GM20000 (cell line): ENCODE measurements around the gene MICAL3.

ENCODE experiments used
- DNase-seq: peaks from one replicate; pipeline ENCODE4 v3.0.0; 2012; ENCODE audit warnings: low spot score
- CTCF ChIP-seq: IDR thresholded peaks from 2 replicates; pipeline ENCODE4 v1.5.1; 2012; ENCODE audit warnings: mild to moderate bottlenecking, control low read depth; ENCODE audit errors: extremely low read depth, missing control alignments

The MICAL3 gene

GRCh38 chr22:17919276-17920144, 104.9 kb downstream of the MICAL3 start:
- TF ChIP-seq CTCF, result no peak
- DNase-seq, result no peak

- DNase-seq, result no peak
- no peak for TF ChIP-seq CTCF
These were observed 105.5 kb downstream of the MICAL3 start for GRCh38 chr22:17918840-17919239.

- no peak for TF ChIP-seq CTCF
- peak; percentile 29 for DNase-seq
These were observed 106.8 kb downstream of the MICAL3 start for GRCh38 chr22:17917490-17917983.

GRCh38 chr22:17916226-17916889, 108.0 kb downstream of the MICAL3 start:
- TF ChIP-seq CTCF, result no peak
- DNase-seq, result no peak

- no peak for TF ChIP-seq CTCF
These were observed 108.7 kb downstream of the MICAL3 start for GRCh38 chr22:17915676-17916075.

GRCh38 chr22:17915188-17915587, 109.2 kb downstream of the MICAL3 start:
- TF ChIP-seq CTCF, result no peak
- DNase-seq, result no peak

More at GRCh38 chr22:17915676-17916075, 108.7 kb downstream of the MICAL3 start:
- no peak for DNase-seq

- no peak for TF ChIP-seq CTCF
- no peak for DNase-seq
These were observed 109.9 kb downstream of the MICAL3 start for GRCh38 chr22:17914474-17914873.
